WTC11 (cell line): ENCODE measurements around the gene SLC2A14.

Source experiments
- CREM ChIP-seq: sonication (generic); formaldehyde crosslinking; IDR thresholded peaks from 2 replicates; pipeline ENCODE4 v1.8.1; 2022; ENCODE audit warnings: mild to moderate bottlenecking, missing genetic modification reagents, moderate library complexity
- ELF4 ChIP-seq: sonication (generic); formaldehyde crosslinking; IDR thresholded peaks from 2 replicates; pipeline ENCODE4 v1.8.1; 2022; ENCODE audit warnings: low read depth, mild to moderate bottlenecking, moderate library complexity, missing genetic modification reagents
- JUN ChIP-seq: sonication (generic); formaldehyde crosslinking; IDR thresholded peaks from 2 replicates; pipeline ENCODE4 v1.8.0; 2023; ENCODE audit warnings: mild to moderate bottlenecking, missing genetic modification reagents
- KAT7 ChIP-seq: sonication (generic); formaldehyde crosslinking; IDR thresholded peaks from 2 replicates; pipeline ENCODE4 v1.8.1; 2023; ENCODE audit warnings: missing genetic modification reagents, mild to moderate bottlenecking, borderline replicate concordance
- NR1H2 ChIP-seq: sonication (generic); formaldehyde crosslinking; IDR thresholded peaks from 2 replicates; pipeline ENCODE4 v1.9.0; 2021; ENCODE audit warnings: mild to moderate bottlenecking, moderate library complexity, missing genetic modification reagents
- NR2C2 ChIP-seq: sonication (generic); formaldehyde crosslinking; IDR thresholded peaks from 2 replicates; pipeline ENCODE4 v1.8.0; 2022; ENCODE audit warnings: mild to moderate bottlenecking, missing genetic modification reagents
- ZNF317 ChIP-seq: sonication (generic); formaldehyde crosslinking; IDR thresholded peaks from 2 replicates; pipeline ENCODE4 v1.8.1; 2023; ENCODE audit warnings: low read depth, mild to moderate bottlenecking, moderate library complexity, missing genetic modification reagents, borderline replicate concordance
- TF ChIP-seq, protein P1 (sequence below): sonication (generic); formaldehyde crosslinking; IDR thresholded peaks from 2 replicates; pipeline ENCODE4 v1.8.0; 2022; ENCODE audit warnings: mild to moderate bottlenecking, missing genetic modification reagents
- TF ChIP-seq, protein P2 (sequence below): fragments of 200-600 bp; IDR thresholded peaks from 2 replicates; pipeline ENCODE4 v1.8.0; 2022; ENCODE audit warnings: antibody characterized with exemption
- TF ChIP-seq, protein P3 (sequence below): sonication (generic); formaldehyde crosslinking; IDR thresholded peaks from 2 replicates; pipeline ENCODE4 v1.8.1; 2022; ENCODE audit warnings: low read depth, mild to moderate bottlenecking, moderate library complexity, missing genetic modification reagents, borderline replicate concordance
- TF ChIP-seq, protein P4 (sequence below): sonication (generic); formaldehyde crosslinking; IDR thresholded peaks from 2 replicates; pipeline ENCODE4 v1.8.1; 2023; ENCODE audit warnings: mild to moderate bottlenecking, missing genetic modification reagents
- TF ChIP-seq, protein P5 (sequence below): sonication (generic); formaldehyde crosslinking; IDR thresholded peaks from 2 replicates; pipeline ENCODE4 v1.8.1; 2022; ENCODE audit warnings: mild to moderate bottlenecking, missing genetic modification reagents, moderate library complexity, borderline replicate concordance
- TF ChIP-seq, protein P6 (sequence below): fragments of 250-450 bp; sonication (Bioruptor Pico); IDR thresholded peaks from 2 replicates; pipeline ENCODE4 v2.1.2; 2022; ENCODE audit warnings: mild to moderate bottlenecking, moderate library complexity

DNA sequence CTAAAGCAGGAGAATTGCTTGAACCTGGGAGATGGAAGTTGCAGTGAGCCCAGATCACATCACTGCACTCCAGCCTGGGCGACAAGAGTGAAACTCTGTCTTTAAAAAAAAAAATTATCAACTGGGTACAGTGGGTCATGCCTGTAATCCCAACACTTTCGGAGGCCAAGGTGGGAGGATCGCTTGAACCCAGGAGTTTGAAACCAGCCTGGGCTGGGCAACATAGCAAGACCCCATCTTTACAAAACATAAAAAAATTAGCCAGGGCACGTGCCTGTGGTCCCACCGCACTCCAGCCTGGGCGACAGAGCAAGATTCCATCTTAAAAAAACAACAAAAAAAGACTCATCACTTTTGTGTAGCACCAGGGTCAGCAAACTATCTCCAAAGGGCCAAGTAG lies 90.7 kb downstream of the SLC2A14 start:
- TF ChIP-seq, protein P1, sequence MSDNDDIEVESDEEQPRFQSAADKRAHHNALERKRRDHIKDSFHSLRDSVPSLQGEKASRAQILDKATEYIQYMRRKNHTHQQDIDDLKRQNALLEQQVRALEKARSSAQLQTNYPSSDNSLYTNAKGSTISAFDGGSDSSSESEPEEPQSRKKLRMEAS (CRISPR knock-in tag), result no peak
- TF ChIP-seq ZNF317 (CRISPR knock-in tag) (no peak), NR1H2 (CRISPR knock-in tag) (no peak), ELF4 (CRISPR knock-in tag) (no peak), JUN (no peak), NR2C2 (CRISPR knock-in tag) (no peak), CREM (CRISPR knock-in tag) (no peak), KAT7 (CRISPR knock-in tag) (no peak)
- TF ChIP-seq, protein P2, sequence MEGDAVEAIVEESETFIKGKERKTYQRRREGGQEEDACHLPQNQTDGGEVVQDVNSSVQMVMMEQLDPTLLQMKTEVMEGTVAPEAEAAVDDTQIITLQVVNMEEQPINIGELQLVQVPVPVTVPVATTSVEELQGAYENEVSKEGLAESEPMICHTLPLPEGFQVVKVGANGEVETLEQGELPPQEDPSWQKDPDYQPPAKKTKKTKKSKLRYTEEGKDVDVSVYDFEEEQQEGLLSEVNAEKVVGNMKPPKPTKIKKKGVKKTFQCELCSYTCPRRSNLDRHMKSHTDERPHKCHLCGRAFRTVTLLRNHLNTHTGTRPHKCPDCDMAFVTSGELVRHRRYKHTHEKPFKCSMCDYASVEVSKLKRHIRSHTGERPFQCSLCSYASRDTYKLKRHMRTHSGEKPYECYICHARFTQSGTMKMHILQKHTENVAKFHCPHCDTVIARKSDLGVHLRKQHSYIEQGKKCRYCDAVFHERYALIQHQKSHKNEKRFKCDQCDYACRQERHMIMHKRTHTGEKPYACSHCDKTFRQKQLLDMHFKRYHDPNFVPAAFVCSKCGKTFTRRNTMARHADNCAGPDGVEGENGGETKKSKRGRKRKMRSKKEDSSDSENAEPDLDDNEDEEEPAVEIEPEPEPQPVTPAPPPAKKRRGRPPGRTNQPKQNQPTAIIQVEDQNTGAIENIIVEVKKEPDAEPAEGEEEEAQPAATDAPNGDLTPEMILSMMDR, result no peak
- TF ChIP-seq, protein P3, sequence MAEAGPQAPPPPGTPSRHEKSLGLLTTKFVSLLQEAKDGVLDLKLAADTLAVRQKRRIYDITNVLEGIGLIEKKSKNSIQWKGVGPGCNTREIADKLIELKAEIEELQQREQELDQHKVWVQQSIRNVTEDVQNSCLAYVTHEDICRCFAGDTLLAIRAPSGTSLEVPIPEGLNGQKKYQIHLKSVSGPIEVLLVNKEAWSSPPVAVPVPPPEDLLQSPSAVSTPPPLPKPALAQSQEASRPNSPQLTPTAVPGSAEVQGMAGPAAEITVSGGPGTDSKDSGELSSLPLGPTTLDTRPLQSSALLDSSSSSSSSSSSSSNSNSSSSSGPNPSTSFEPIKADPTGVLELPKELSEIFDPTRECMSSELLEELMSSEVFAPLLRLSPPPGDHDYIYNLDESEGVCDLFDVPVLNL, result no peak
- TF ChIP-seq, protein P4, sequence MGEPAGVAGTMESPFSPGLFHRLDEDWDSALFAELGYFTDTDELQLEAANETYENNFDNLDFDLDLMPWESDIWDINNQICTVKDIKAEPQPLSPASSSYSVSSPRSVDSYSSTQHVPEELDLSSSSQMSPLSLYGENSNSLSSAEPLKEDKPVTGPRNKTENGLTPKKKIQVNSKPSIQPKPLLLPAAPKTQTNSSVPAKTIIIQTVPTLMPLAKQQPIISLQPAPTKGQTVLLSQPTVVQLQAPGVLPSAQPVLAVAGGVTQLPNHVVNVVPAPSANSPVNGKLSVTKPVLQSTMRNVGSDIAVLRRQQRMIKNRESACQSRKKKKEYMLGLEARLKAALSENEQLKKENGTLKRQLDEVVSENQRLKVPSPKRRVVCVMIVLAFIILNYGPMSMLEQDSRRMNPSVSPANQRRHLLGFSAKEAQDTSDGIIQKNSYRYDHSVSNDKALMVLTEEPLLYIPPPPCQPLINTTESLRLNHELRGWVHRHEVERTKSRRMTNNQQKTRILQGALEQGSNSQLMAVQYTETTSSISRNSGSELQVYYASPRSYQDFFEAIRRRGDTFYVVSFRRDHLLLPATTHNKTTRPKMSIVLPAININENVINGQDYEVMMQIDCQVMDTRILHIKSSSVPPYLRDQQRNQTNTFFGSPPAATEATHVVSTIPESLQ (CRISPR knock-in tag), result no peak
- TF ChIP-seq, protein P5, sequence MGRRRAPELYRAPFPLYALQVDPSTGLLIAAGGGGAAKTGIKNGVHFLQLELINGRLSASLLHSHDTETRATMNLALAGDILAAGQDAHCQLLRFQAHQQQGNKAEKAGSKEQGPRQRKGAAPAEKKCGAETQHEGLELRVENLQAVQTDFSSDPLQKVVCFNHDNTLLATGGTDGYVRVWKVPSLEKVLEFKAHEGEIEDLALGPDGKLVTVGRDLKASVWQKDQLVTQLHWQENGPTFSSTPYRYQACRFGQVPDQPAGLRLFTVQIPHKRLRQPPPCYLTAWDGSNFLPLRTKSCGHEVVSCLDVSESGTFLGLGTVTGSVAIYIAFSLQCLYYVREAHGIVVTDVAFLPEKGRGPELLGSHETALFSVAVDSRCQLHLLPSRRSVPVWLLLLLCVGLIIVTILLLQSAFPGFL, result no peak
- TF ChIP-seq, protein P6, sequence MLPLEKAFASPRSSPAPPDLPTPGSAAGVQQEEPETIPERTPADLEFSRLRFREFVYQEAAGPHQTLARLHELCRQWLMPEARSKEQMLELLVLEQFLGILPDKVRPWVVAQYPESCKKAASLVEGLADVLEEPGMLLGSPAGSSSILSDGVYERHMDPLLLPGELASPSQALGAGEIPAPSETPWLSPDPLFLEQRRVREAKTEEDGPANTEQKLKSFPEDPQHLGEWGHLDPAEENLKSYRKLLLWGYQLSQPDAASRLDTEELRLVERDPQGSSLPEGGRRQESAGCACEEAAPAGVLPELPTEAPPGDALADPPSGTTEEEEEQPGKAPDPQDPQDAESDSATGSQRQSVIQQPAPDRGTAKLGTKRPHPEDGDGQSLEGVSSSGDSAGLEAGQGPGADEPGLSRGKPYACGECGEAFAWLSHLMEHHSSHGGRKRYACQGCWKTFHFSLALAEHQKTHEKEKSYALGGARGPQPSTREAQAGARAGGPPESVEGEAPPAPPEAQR (CRISPR knock-in tag), result no peak
